Vagina (tissue), 2 donors: Measurements from ENCODE around the gene ANO10. TPM values are rescaled to one million over a fixed set of nuclear protein-coding genes. Genes with fewer than 3 reads are reported as not detected.

Source experiments
- DNase-seq, 2 donors: peaks; one replicate each; pipeline ENCODE4 v3.0.0-alpha.2; 2017; ENCODE audit errors: extremely low spot score in 2 of 2
- H3K27ac ChIP-seq: fragments of 200-600 bp; sonication (generic); one replicate; pipeline ENCODE4 v1.5.1; 2019
- H3K27me3 ChIP-seq: fragments of 200-600 bp; sonication (generic); one replicate; pipeline ENCODE4 v1.5.1; 2019
- H3K36me3 ChIP-seq, 2 donors: fragments of 200-600 bp; sonication (generic); one replicate each; pipeline ENCODE4 v1.5.1; 2017 to 2019
- H3K4me1 ChIP-seq: fragments of 200-600 bp; sonication (generic); one replicate; pipeline ENCODE4 v1.5.1; 2019
- H3K4me3 ChIP-seq, 2 donors: fragments of 200-600 bp; sonication (generic); 1 replicate in 1 of 2; 2 replicates in 1 of 2; pipeline ENCODE4 v1.5.1; 2016 to 2019
- H3K9me3 ChIP-seq: fragments of 200-600 bp; sonication (generic); one replicate; pipeline ENCODE4 v1.5.1; 2019
- POLR2A ChIP-seq, 2 donors: fragments of 450-650 bp; IDR thresholded peaks; one replicate each; pipeline ENCODE4 v1.6.1; 2017; ENCODE audit warnings: antibody characterized with exemption in 2 of 2, mild to moderate bottlenecking in 2 of 2, moderate library complexity in 2 of 2
- POLR2AphosphoS5 ChIP-seq, 2 donors: sonication (generic); formaldehyde crosslinking; IDR thresholded peaks; one replicate each; pipeline ENCODE4 v1.9.0; 2017; ENCODE audit warnings: antibody characterized with exemption in 2 of 2, mild to moderate bottlenecking in 2 of 2, low read depth in 1 of 2; ENCODE audit not compliant: insufficient read depth in 1 of 2
- intact Hi-C: fragments of 100-400 bp; cut with DNase I; formaldehyde crosslinking; loops from one replicate; pipeline ENCODE4 v1.15.1; 2023
- total RNA-seq: library from RNA; depleted of rRNA; stranded (reverse); fragments of >200 nt; gene quantifications from one replicate; pipeline ENCODE4 v1.2.3, GENCODE V29; 2016
- TF ChIP-seq, protein P1 (sequence below), 3 experiments: fragments of 450-650 bp in 2 of 3; fragments of 200-600 bp in 1 of 3; sonication (generic) in 1 of 3; IDR thresholded peaks; one replicate each; pipeline ENCODE4 v1.5.1; 2017 to 2019; ENCODE audit warnings: antibody characterized with exemption in 3 of 3, mild to moderate bottlenecking in 2 of 3, moderate library complexity in 2 of 3

The ANO10 gene
- total RNA-seq, 1 donor from 2014 or later: 29.0 TPM

DNA sequence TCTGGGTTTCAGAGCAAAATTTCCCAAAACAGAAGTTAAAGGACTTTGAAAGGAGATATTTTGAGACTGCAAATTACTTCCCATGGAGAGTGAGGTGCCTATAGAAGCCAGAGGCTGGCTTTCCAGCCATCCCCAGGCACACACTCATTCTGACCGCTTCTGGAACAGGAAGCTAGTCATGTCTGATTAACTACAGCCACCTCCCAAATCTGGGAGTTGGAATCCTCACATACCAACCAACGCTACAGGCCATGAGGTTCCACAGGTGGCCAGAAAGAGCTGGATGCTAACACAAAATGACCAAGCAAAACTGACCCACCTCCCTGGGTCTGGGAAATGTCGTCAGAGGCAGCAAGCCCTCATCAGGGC lies 248.3 kb downstream of the ANO10 start:
- TF ChIP-seq, protein P1, sequence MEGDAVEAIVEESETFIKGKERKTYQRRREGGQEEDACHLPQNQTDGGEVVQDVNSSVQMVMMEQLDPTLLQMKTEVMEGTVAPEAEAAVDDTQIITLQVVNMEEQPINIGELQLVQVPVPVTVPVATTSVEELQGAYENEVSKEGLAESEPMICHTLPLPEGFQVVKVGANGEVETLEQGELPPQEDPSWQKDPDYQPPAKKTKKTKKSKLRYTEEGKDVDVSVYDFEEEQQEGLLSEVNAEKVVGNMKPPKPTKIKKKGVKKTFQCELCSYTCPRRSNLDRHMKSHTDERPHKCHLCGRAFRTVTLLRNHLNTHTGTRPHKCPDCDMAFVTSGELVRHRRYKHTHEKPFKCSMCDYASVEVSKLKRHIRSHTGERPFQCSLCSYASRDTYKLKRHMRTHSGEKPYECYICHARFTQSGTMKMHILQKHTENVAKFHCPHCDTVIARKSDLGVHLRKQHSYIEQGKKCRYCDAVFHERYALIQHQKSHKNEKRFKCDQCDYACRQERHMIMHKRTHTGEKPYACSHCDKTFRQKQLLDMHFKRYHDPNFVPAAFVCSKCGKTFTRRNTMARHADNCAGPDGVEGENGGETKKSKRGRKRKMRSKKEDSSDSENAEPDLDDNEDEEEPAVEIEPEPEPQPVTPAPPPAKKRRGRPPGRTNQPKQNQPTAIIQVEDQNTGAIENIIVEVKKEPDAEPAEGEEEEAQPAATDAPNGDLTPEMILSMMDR (IDR thresholded peaks at IDR 0.05): no peak
- TF ChIP-seq POLR2A (IDR thresholded peaks at IDR 0.05) (no peak), POLR2AphosphoS5 (IDR thresholded peaks at IDR 0.05; ENCODE audit: insufficient read depth in 1 of 2, low read depth in 1 of 2) (no peak)
- no peak for DNase-seq
- Histone ChIP-seq H3K9me3 (no peaks in the 10 kb centered on the region), H3K4me1 (no peaks in the 10 kb centered on the region), H3K4me3 (no peak overlapping the region), H3K36me3 (no peaks in the 10 kb centered on the region), H3K27me3 (no peaks in the 10 kb centered on the region), H3K27ac (no peak overlapping the region)
- intact Hi-C loops: no loop called here

DNA sequence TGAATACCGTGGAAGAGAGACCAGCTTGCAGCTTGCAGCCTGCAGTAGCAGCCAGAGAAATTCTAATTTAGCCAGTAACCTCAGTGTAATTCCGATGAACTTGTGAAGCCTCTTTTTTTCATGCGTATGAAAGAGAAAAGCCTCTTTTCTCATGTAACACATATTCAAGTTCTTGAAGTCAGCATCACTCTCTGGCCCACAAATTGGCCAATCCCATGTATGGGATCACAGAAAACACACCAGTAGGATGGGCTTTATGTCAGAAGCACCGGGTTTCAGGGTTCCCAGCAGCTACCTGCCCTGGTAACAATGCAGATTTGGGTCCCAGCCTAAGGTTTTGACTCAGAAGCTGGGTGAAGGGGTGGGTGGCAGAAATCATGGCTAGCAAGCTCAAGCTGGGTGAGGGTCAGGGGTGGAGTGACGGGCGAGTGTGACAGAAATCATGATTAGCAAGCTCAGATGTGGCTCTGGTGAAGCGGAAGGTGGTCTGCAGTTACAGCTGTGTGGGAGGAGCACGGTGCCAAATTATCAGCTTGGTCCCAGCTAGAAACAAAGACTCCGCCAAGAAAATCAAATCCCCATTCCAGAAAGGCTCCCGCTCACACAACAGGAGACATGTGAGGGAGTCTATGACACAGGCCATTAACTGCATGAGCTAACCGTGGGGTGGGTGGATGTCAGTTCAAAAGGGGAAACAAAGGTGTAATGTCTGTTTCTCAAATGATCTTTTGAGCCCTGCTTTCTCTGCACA lies 248.8 kb downstream of the ANO10 start:
- no peaks in the 10 kb centered on the region for H3K9me3 ChIP-seq
- H3K27me3 ChIP-seq: no peaks in the 10 kb centered on the region
- no peak overlapping the region for H3K4me3 ChIP-seq
- intact Hi-C loops: no loop called here
- no peak for DNase-seq
- H3K36me3 ChIP-seq: no peaks in the 10 kb centered on the region
- no peak for TF ChIP-seq POLR2AphosphoS5 (IDR thresholded peaks at IDR 0.05; ENCODE audit: insufficient read depth in 1 of 2, low read depth in 1 of 2)
- TF ChIP-seq POLR2A (IDR thresholded peaks at IDR 0.05): no peak
- no peaks in the 10 kb centered on the region for H3K4me1 ChIP-seq
- no peak overlapping the region for H3K27ac ChIP-seq

DNA sequence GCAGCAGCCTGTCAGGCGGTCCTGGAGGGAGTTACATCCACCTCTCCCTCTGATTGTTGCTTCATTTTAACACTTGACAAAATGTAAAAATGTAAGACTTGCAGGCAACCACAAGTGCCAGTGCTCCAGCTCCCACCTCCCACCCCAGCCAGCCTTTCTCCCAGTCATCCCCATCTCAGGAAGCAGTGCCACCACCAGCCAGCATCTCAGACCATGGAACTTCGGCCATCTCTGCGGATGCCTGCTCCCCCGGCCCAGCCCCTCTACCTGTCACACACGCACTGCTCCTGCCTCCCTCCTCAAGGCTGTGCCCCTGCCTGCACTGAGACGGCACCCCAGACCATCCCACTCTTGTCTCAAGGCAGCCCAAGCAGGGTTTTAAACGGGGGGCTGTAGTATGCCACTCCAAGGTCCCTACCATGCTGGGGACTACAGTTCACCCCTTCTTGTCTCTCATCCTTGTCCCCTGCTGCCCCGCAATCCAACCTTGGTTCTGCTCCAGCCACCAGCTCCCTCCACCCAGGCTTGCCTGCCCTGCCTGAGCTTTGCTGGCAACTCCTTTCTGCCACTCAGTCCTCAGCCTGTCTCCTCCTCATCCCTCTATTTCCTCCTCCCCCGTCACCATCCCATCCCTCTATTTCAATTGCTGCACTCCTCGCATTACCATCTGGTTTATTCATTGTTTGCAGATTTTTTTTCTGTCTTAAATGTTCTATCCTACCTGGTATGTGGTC lies 249.6 kb downstream of the ANO10 start:
- intact Hi-C loops: no loop called here
- TF ChIP-seq POLR2A (IDR thresholded peaks at IDR 0.05) (no peak), POLR2AphosphoS5 (IDR thresholded peaks at IDR 0.05; ENCODE audit: insufficient read depth in 1 of 2, low read depth in 1 of 2) (no peak)
- TF ChIP-seq, protein P1 (IDR thresholded peaks at IDR 0.05): no peak

DNA sequence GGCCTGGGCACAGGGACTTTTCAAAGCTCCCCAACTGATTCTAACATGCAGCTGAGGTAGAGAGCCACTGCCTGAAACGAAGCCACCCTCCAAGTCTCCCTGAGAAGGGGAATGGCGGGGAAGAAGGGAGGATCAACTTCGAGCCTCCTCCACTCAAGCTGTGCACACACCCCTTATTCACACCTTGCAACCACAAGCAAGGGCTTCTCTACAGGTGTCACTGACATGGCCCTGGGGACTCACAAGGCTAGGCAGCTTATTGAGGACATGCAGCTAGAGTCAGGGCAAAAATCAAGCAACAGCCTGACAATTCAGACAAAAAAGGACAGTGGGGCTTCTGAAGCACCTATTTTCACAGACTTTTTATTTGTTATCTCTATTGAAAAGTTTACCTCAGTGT lies 250.3 kb downstream of the ANO10 start:
- no peaks in the 10 kb centered on the region for H3K36me3 ChIP-seq
- no peak overlapping the region for H3K27ac ChIP-seq
- H3K27me3 ChIP-seq: no peaks in the 10 kb centered on the region
- no peaks in the 10 kb centered on the region for H3K9me3 ChIP-seq
- intact Hi-C loops: no loop called here
- no peak overlapping the region for H3K4me3 ChIP-seq
- no peak for DNase-seq
- H3K4me1 ChIP-seq: peaks cover 8% of the 10 kb centered on the region
- TF ChIP-seq, protein P1 (IDR thresholded peaks at IDR 0.05): no peak
- no peak for TF ChIP-seq POLR2AphosphoS5 (IDR thresholded peaks at IDR 0.05; ENCODE audit: insufficient read depth in 1 of 2, low read depth in 1 of 2)
- TF ChIP-seq POLR2A (IDR thresholded peaks at IDR 0.05): no peak

More for the DNA sequence above, 249.6 kb downstream of the ANO10 start:
- H3K9me3 ChIP-seq: no peaks in the 10 kb centered on the region
- no peak for DNase-seq
- H3K4me3 ChIP-seq: no peak overlapping the region
- H3K27ac ChIP-seq: no peak overlapping the region
- no peaks in the 10 kb centered on the region for H3K36me3 ChIP-seq
- H3K27me3 ChIP-seq: no peaks in the 10 kb centered on the region
- peaks cover under 1% of the 10 kb centered on the region for H3K4me1 ChIP-seq

DNA sequence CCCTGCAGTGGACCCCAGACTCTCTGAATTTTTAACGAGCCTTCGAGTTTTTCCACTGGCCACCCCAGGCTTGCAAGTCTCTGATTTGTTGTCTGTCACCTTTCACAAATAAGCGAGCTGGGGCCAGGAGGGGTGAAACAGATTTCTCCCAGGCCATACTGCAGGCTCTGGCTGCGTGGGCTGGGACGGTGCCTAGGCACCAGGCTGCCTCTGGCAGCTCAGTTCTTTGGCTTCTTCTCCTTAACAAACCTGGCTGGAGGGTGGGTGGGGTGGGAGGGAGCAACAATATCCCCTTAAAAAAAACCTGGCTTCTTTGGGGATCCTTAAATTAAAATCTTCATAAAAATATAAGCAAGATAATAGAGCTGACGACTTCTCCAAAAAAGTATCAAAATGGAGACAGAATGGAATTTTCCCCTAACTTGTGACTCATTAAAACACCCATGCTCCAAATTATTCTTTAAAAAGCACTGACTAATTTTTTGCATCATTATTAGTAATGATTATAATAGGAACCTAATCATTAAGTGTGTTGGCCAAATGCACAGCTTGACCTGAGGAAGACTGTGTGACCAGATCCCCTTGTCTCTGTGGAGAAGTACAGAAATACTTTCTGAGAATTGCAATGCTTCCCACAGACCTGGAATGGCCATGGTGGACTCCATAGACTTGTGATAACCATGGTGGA lies 251.4 kb downstream of the ANO10 start:
- Histone ChIP-seq H3K9me3 (no peaks in the 10 kb centered on the region), H3K4me1 (peaks cover 16% of the 10 kb centered on the region), H3K27me3 (no peaks in the 10 kb centered on the region), H3K27ac (no peak overlapping the region), H3K36me3 (no peaks in the 10 kb centered on the region), H3K4me3 (no peak overlapping the region)
- no peak for DNase-seq
- intact Hi-C loops: no loop called here
- TF ChIP-seq POLR2A (IDR thresholded peaks at IDR 0.05): no peak
- no peak for TF ChIP-seq POLR2AphosphoS5 (IDR thresholded peaks at IDR 0.05; ENCODE audit: insufficient read depth in 1 of 2, low read depth in 1 of 2)
- TF ChIP-seq, protein P1 (IDR thresholded peaks at IDR 0.05): no peak
